Stomach (tissue), 9 donors: ENCODE measurements around the gene OPCML. TPM values are rescaled to one million over a fixed set of nuclear protein-coding genes. Genes with fewer than 3 reads are reported as not detected.

Experiments
- DNase-seq, 2 donors: peaks; one replicate each; pipeline versions ENCODE4 v3.0.0 to v3.0.0-alpha.2; 2013 to 2019
- H3K27ac ChIP-seq, 5 donors: fragments of 200-600 bp in 4 of 5; sonication (generic) in 4 of 5; one replicate each; pipeline ENCODE4 v1.5.1; 2013 to 2019; ENCODE audit warnings: mild to moderate bottlenecking in 1 of 5, moderate library complexity in 1 of 5
- H3K27me3 ChIP-seq, 3 donors: fragments of 200-600 bp; sonication (generic); one replicate each; pipeline ENCODE4 v1.5.1; 2017 to 2019; ENCODE audit warnings: mixed run types in 1 of 3
- H3K36me3 ChIP-seq, 4 donors: fragments of 200-600 bp; sonication (generic); 1 replicate in 3 of 4; 2 replicates in 1 of 4; pipeline ENCODE4 v1.5.1; 2016 to 2019
- H3K4me1 ChIP-seq, 4 donors: fragments of 200-600 bp; sonication (generic); one replicate each; pipeline ENCODE4 v1.5.1; 2016 to 2019
- H3K4me3 ChIP-seq, 4 donors: fragments of 200-600 bp; sonication (generic) in 3 of 4; one replicate each; pipeline ENCODE4 v1.5.1; 2016 to 2019; ENCODE audit warnings: mild to moderate bottlenecking in 1 of 4
- H3K9me3 ChIP-seq, 4 donors: fragments of 200-600 bp; sonication (generic); one replicate each; pipeline ENCODE4 v1.5.1; 2016 to 2019
- CTCF ChIP-seq, 7 experiments: fragments of 450-650 bp in 4 of 7; fragments of 200-600 bp in 3 of 7; sonication (generic) in 3 of 7; IDR thresholded peaks; one replicate each; pipeline ENCODE4 v1.5.1; 2016 to 2019; ENCODE audit warnings: antibody characterized with exemption in 7 of 7, control low read depth in 2 of 7, mild to moderate bottlenecking in 1 of 7
- EP300 ChIP-seq: sonication (generic); formaldehyde crosslinking; IDR thresholded peaks from one replicate; pipeline ENCODE4 v1.6.1; 2017; ENCODE audit warnings: antibody characterized with exemption
- POLR2A ChIP-seq, 4 donors: fragments of 450-650 bp; IDR thresholded peaks; one replicate each; pipeline ENCODE4 v1.6.1; 2016; ENCODE audit warnings: antibody characterized with exemption in 4 of 4, control low read depth in 2 of 4, mild to moderate bottlenecking in 1 of 4, moderate library complexity in 1 of 4
- POLR2AphosphoS5 ChIP-seq, 3 donors: sonication (generic); formaldehyde crosslinking; IDR thresholded peaks; one replicate each; pipeline ENCODE4 v1.6.1; 2016; ENCODE audit warnings: antibody characterized with exemption in 3 of 3
- WGBS, 5 donors: extraction: QIAGEN DNeasy Blood & Tissue Kit in 3 of 5; methylation state at CpG; one replicate each; pipeline versions ENCODE4 v1.1.5 to v1.1.7; 2013 to 2018; 5-methylcytosine and 5-hydroxymethylcytosine counted together
- intact Hi-C: fragments of 100-400 bp; cut with DNase I; formaldehyde crosslinking; loops from one replicate; pipeline ENCODE4 v1.15.1; 2023; ENCODE audit warnings: low total_unique reads
- polyA plus RNA-seq, 3 donors: library from polyadenylated mRNA; stranded (reverse); fragments of 200-250 nt; gene quantifications; one replicate each; pipeline ENCODE4 v1.2.3, GENCODE V29; 2013
- total RNA-seq, 5 donors: library from RNA; depleted of rRNA; stranded (reverse); fragments of >200 nt; gene quantifications; one replicate each; pipeline versions ENCODE4 v1.1.0 to v1.2.3, GENCODE V29; 2014 to 2016
- donor health status: healthy with polysubstance abuse.
- donor health status: Bipolar disorder and iron deficiency.
- donor health status: healthy.

OPCML gene
- total and polyA plus RNA-seq, 8 donors, result 0.03 to 0.92 (median 0.55) TPM; not detected in 3

- no peaks in the 10 kb centered on the region for H3K9me3 ChIP-seq
- no peak overlapping the region for H3K4me3 ChIP-seq
- H3K36me3 ChIP-seq, result no peaks in the 10 kb centered on the region
- no peak overlapping the region for H3K27ac ChIP-seq
- 56 to 73% (median 57%) methylated on average over 4 of the region's 4 CpGs for WGBS, 5 donors
- no peaks in the 10 kb centered on the region for H3K4me1 ChIP-seq
- intact Hi-C loops, result no loop called here
- TF ChIP-seq POLR2AphosphoS5 (IDR thresholded peaks at IDR 0.05), result no peak
- TF ChIP-seq CTCF (IDR thresholded peaks at IDR 0.05), result no peak
- TF ChIP-seq POLR2A (IDR thresholded peaks at IDR 0.05), result no peak
- no peak for TF ChIP-seq EP300
- H3K27me3 ChIP-seq, result peaks cover 0 to 26% (median 0%) of the 10 kb centered on the region in 3 donors
- DNase-seq, result no peak
These were observed 408.5 kb downstream of the OPCML start for GRCh38 chr11:133123796-133124195.

GRCh38 chr11:133123366-133123765, 408.9 kb downstream of the OPCML start:
- TF ChIP-seq CTCF (IDR thresholded peaks at IDR 0.05), result no peak
- no peak for TF ChIP-seq POLR2A (IDR thresholded peaks at IDR 0.05)
- no peak for TF ChIP-seq EP300
- TF ChIP-seq POLR2AphosphoS5 (IDR thresholded peaks at IDR 0.05), result no peak
- H3K9me3 ChIP-seq, result no peaks in the 10 kb centered on the region
- 60 to 70% (median 65%) methylated on average over 7 of the region's 7 CpGs for WGBS, 5 donors
- peaks cover 0 to 22% (median 0%) of the 10 kb centered on the region in 3 donors for H3K27me3 ChIP-seq
- H3K36me3 ChIP-seq, result no peaks in the 10 kb centered on the region
- H3K4me3 ChIP-seq, result no peak overlapping the region
- no peaks in the 10 kb centered on the region for H3K4me1 ChIP-seq
- no peak for DNase-seq
- intact Hi-C loops, result no loop called here
- no peak overlapping the region for H3K27ac ChIP-seq

- intact Hi-C loops, result no loop called here
- Histone ChIP-seq H3K4me1 (no peaks in the 10 kb centered on the region), H3K9me3 (no peaks in the 10 kb centered on the region), H3K4me3 (no peak overlapping the region), H3K27ac (no peak overlapping the region), H3K27me3 (peaks cover 0 to 12% (median 0%) of the 10 kb centered on the region in 3 donors), H3K36me3 (no peaks in the 10 kb centered on the region)
- 22 to 55% (median 41%) methylated on average over 3 of the region's 3 CpGs for WGBS, 5 donors
- TF ChIP-seq POLR2AphosphoS5 (IDR thresholded peaks at IDR 0.05), result no peak
- TF ChIP-seq EP300, result no peak
- TF ChIP-seq CTCF (IDR thresholded peaks at IDR 0.05), result no peak
- TF ChIP-seq POLR2A (IDR thresholded peaks at IDR 0.05), result no peak
- DNase-seq, result no peak
These were observed 410.0 kb downstream of the OPCML start for GRCh38 chr11:133122256-133122655.

GRCh38 chr11:133118563-133119268, 413.6 kb downstream of the OPCML start:
- WGBS, 5 donors, result 65 to 85% (median 73%) methylated on average over 6 to 7 of the region's 7 CpGs
- TF ChIP-seq CTCF (IDR thresholded peaks at IDR 0.05) (no peak), POLR2AphosphoS5 (IDR thresholded peaks at IDR 0.05) (no peak), POLR2A (IDR thresholded peaks at IDR 0.05) (no peak), EP300 (no peak)
- intact Hi-C loops, result no loop called here
- no peak for DNase-seq
- no peak overlapping the region for H3K4me3 ChIP-seq
- H3K27ac ChIP-seq, result no peak overlapping the region
- no peaks in the 10 kb centered on the region for H3K36me3 ChIP-seq
- no peaks in the 10 kb centered on the region for H3K9me3 ChIP-seq
- peaks cover 0 to 3% (median 0%) of the 10 kb centered on the region in 4 donors for H3K4me1 ChIP-seq
- no peaks in the 10 kb centered on the region for H3K27me3 ChIP-seq
